ENCODE data around the gene RHEBL1.
A peak's percentile ranks its signal among the peaks of the same experiment; 100 is the strongest.

The RHEBL1 gene

GRCh38 chr12:49037111-49037946, 32.5 kb downstream of the RHEBL1 start:
- peaks cover 71 to 99% of the 10 kb centered on the region in 2 donors for H3K36me3 ChIP-seq (replicated peaks in 1 of 2; ENCODE audit: control insufficient read depth in 2 of 2, insufficient read depth in 2 of 2, low read length in 2 of 2)
- no peak overlapping the region for H3K18ac ChIP-seq (ENCODE audit: low read length)
- H2BK15ac ChIP-seq (ENCODE audit: low read length): no peak overlapping the region
- no peak overlapping the region for H2BK120ac ChIP-seq (ENCODE audit: low read depth, low read length)
- no peaks in the 10 kb centered on the region for H3K4me1 ChIP-seq (ENCODE audit: control insufficient read depth in 2 of 2, insufficient read depth in 1 of 2, low read depth in 1 of 2, low read length in 2 of 2)
- no peak overlapping the region for H3K4ac ChIP-seq (ENCODE audit: low read length)
- no peak overlapping the region for H3K23ac ChIP-seq (ENCODE audit: low read depth, low read length, poor library complexity)
- no peak overlapping the region for H3K27ac ChIP-seq (replicated peaks; ENCODE audit: low read length)
- no peak overlapping the region for H3K4me2 ChIP-seq (ENCODE audit: insufficient read depth, low read length, poor library complexity, severe bottlenecking)
- H2AK5ac ChIP-seq (ENCODE audit: low read depth, low read length): no peak overlapping the region
- H3K14ac ChIP-seq (ENCODE audit: low read length): peak overlapping the region; percentile 21
- no peak overlapping the region for H4K91ac ChIP-seq (ENCODE audit: low read depth, low read length, poor library complexity)
- DNase-seq (ENCODE audit: low spot score): no peak
- no CpG with 5 or more reads among the region's 9 CpGs for WGBS, 2 donors (ENCODE audit: extremely low coverage in 2 of 2, insufficient read length in 2 of 2, insufficient replicate concordance in 1 of 2)
- H2AFZ ChIP-seq (ENCODE audit: low read length): no peak overlapping the region
- no peaks in the 10 kb centered on the region for H3K9me3 ChIP-seq (replicated peaks in 1 of 2; ENCODE audit: control insufficient read depth in 2 of 2, insufficient read depth in 1 of 2, low read depth in 1 of 2, low read length in 2 of 2)
- H3K79me1 ChIP-seq (ENCODE audit: low read depth, low read length): peaks cover 18% of the 10 kb centered on the region
- H3K9ac ChIP-seq (ENCODE audit: low read depth, low read length, poor library complexity): peak overlapping the region; percentile 21
- H2BK5ac ChIP-seq (ENCODE audit: low read length): no peak overlapping the region
- no peak overlapping the region for H2BK12ac ChIP-seq (ENCODE audit: low read length)
- no peak overlapping the region for H3K4me3 ChIP-seq (ENCODE audit: low read length in 2 of 2)
- no peaks in the 10 kb centered on the region for H3K27me3 ChIP-seq (ENCODE audit: control insufficient read depth in 3 of 3, insufficient read depth in 3 of 3, low read depth in 1 of 3, low read length in 3 of 3)
- H4K8ac ChIP-seq (ENCODE audit: low read depth, low read length): peak overlapping the region; percentile 48

- Histone ChIP-seq H3K14ac (ENCODE audit: low read length) (no peak overlapping the region), H3K79me1 (ENCODE audit: low read depth, low read length) (peaks cover 18% of the 10 kb centered on the region), H4K8ac (ENCODE audit: low read depth, low read length) (no peak overlapping the region), H2BK15ac (ENCODE audit: low read length) (no peak overlapping the region), H2AK5ac (ENCODE audit: low read depth, low read length) (no peak overlapping the region), H3K36me3 (replicated peaks in 1 of 2; ENCODE audit: control insufficient read depth in 2 of 2, insufficient read depth in 2 of 2, low read length in 2 of 2) (peaks cover 74 to 99% of the 10 kb centered on the region in 2 donors), H2AFZ (ENCODE audit: low read length) (no peak overlapping the region), H3K23ac (ENCODE audit: low read depth, low read length, poor library complexity) (no peak overlapping the region), H3K4ac (ENCODE audit: low read length) (no peak overlapping the region), H3K27ac (replicated peaks; ENCODE audit: low read length) (no peak overlapping the region), H2BK120ac (ENCODE audit: low read depth, low read length) (no peak overlapping the region), H2BK5ac (ENCODE audit: low read length) (no peak overlapping the region), H3K9me3 (replicated peaks in 1 of 2; ENCODE audit: control insufficient read depth in 2 of 2, insufficient read depth in 1 of 2, low read depth in 1 of 2, low read length in 2 of 2) (no peaks in the 10 kb centered on the region), H3K4me2 (ENCODE audit: insufficient read depth, low read length, poor library complexity, severe bottlenecking) (no peak overlapping the region), H3K18ac (ENCODE audit: low read length) (no peak overlapping the region), H3K27me3 (ENCODE audit: control insufficient read depth in 3 of 3, insufficient read depth in 3 of 3, low read depth in 1 of 3, low read length in 3 of 3) (no peaks in the 10 kb centered on the region), H4K91ac (ENCODE audit: low read depth, low read length, poor library complexity) (no peak overlapping the region), H3K4me1 (ENCODE audit: control insufficient read depth in 2 of 2, insufficient read depth in 1 of 2, low read depth in 1 of 2, low read length in 2 of 2) (no peaks in the 10 kb centered on the region), H3K9ac (ENCODE audit: low read depth, low read length, poor library complexity) (no peak overlapping the region), H3K4me3 (ENCODE audit: low read length in 2 of 2) (no peak overlapping the region), H2BK12ac (ENCODE audit: low read length) (no peak overlapping the region)
- no peak for DNase-seq (ENCODE audit: low spot score)
- no CpG with 5 or more reads among the region's 4 CpGs for WGBS, 2 donors (ENCODE audit: extremely low coverage in 2 of 2, insufficient read length in 2 of 2, insufficient replicate concordance in 1 of 2)
Observed at GRCh38 chr12:49036029-49036428, 33.8 kb downstream of the RHEBL1 start.

DNA sequence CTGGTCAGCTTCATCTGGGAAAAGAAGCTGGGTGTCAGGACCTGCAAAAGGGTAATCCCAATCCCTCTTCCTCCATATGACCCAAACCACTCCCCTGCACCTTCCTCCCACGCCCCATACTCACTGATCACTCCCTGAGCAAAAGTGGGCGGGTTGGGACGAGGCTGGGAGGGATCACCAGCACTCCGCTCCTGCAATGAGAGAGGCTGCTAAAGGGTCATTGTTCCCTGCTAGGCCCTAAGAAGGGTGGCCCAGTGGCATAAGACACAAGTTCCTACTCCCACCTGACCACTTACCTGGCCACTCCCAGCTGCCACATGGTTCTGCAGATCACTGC, 35.5 kb downstream of the RHEBL1 start:
- H3K79me1 ChIP-seq (ENCODE audit: low read depth, low read length): peaks cover 17% of the 10 kb centered on the region
- H2BK12ac ChIP-seq (ENCODE audit: low read length): no peak overlapping the region
- no peak overlapping the region for H4K91ac ChIP-seq (ENCODE audit: low read depth, low read length, poor library complexity)
- H3K36me3 ChIP-seq (replicated peaks in 1 of 2; ENCODE audit: control insufficient read depth in 2 of 2, insufficient read depth in 2 of 2, low read length in 2 of 2): peaks cover 76 to 98% of the 10 kb centered on the region in 2 donors
- H3K27me3 ChIP-seq (ENCODE audit: control insufficient read depth in 3 of 3, insufficient read depth in 3 of 3, low read depth in 1 of 3, low read length in 3 of 3): no peaks in the 10 kb centered on the region
- no peak overlapping the region for H3K14ac ChIP-seq (ENCODE audit: low read length)
- H3K4me3 ChIP-seq (ENCODE audit: low read length in 2 of 2): no peak overlapping the region
- H3K9ac ChIP-seq (ENCODE audit: low read depth, low read length, poor library complexity): no peak overlapping the region
- no peak overlapping the region for H3K4me2 ChIP-seq (ENCODE audit: insufficient read depth, low read length, poor library complexity, severe bottlenecking)
- DNase-seq (ENCODE audit: low spot score): no peak
- H2AK5ac ChIP-seq (ENCODE audit: low read depth, low read length): no peak overlapping the region
- H3K9me3 ChIP-seq (replicated peaks in 1 of 2; ENCODE audit: control insufficient read depth in 2 of 2, insufficient read depth in 1 of 2, low read depth in 1 of 2, low read length in 2 of 2): no peaks in the 10 kb centered on the region
- H2AFZ ChIP-seq (ENCODE audit: low read length): no peak overlapping the region
- no peak overlapping the region for H2BK15ac ChIP-seq (ENCODE audit: low read length)
- no CpG with 5 or more reads among the region's 4 CpGs for WGBS, 2 donors (ENCODE audit: extremely low coverage in 2 of 2, insufficient read length in 2 of 2, insufficient replicate concordance in 1 of 2)
- H4K8ac ChIP-seq (ENCODE audit: low read depth, low read length): no peak overlapping the region
- no peak overlapping the region for H3K18ac ChIP-seq (ENCODE audit: low read length)
- no peak overlapping the region for H2BK120ac ChIP-seq (ENCODE audit: low read depth, low read length)
- peak overlapping the region; percentile 44 for H2BK5ac ChIP-seq (ENCODE audit: low read length)
- H3K4ac ChIP-seq (ENCODE audit: low read length): no peak overlapping the region
- no peaks in the 10 kb centered on the region for H3K4me1 ChIP-seq (ENCODE audit: control insufficient read depth in 2 of 2, insufficient read depth in 1 of 2, low read depth in 1 of 2, low read length in 2 of 2)
- no peak overlapping the region for H3K27ac ChIP-seq (replicated peaks; ENCODE audit: low read length)
- H3K23ac ChIP-seq (ENCODE audit: low read depth, low read length, poor library complexity): peak overlapping the region; percentile 20

DNA sequence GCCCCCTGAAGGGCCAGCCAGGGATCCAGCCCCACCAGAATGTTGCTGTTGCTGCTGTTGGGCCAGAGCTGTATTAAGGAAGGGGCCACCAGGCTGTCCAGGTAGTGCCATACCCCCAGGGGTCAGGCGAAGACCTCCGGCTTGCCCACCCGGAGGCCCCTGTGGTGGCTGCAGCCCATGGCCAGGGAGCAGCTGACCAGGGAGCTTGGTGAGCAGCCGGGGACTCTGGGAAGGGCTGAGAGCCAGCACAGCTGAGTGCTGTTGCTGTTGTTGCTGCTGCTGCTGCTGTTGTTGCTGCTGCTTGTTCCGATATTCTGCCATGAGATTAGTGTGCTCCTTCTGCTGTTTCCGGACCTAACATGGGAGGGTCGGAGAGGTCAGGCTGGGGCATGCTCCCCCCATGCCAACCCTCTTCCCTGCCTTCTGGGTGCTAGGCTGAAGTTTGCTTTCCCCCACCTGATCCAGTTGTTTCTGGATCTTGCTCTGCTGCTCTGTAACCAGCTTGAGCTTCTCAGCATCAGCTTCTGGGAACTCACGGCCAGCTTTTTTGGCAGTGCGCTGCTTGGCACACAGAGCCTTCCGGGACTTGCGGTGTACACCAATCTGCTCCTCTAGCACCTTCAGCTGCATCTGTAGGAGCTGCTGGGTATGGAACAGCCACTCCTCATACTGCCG, 36.0 kb downstream of the RHEBL1 start:
- Histone ChIP-seq H3K14ac (ENCODE audit: low read length) (no peak overlapping the region), H3K18ac (ENCODE audit: low read length) (no peak overlapping the region), H3K9ac (ENCODE audit: low read depth, low read length, poor library complexity) (no peak overlapping the region), H3K9me3 (replicated peaks in 1 of 2; ENCODE audit: control insufficient read depth in 2 of 2, insufficient read depth in 1 of 2, low read depth in 1 of 2, low read length in 2 of 2) (no peaks in the 10 kb centered on the region), H4K91ac (ENCODE audit: low read depth, low read length, poor library complexity) (no peak overlapping the region), H2AK5ac (ENCODE audit: low read depth, low read length) (no peak overlapping the region), H2BK5ac (ENCODE audit: low read length) (no peak overlapping the region), H4K8ac (ENCODE audit: low read depth, low read length) (no peak overlapping the region), H3K36me3 (replicated peaks in 1 of 2; ENCODE audit: control insufficient read depth in 2 of 2, insufficient read depth in 2 of 2, low read length in 2 of 2) (peaks cover 77 to 98% of the 10 kb centered on the region in 2 donors), H2BK120ac (ENCODE audit: low read depth, low read length) (no peak overlapping the region), H3K27ac (replicated peaks; ENCODE audit: low read length) (no peak overlapping the region), H3K27me3 (ENCODE audit: control insufficient read depth in 3 of 3, insufficient read depth in 3 of 3, low read depth in 1 of 3, low read length in 3 of 3) (no peaks in the 10 kb centered on the region), H3K4me2 (ENCODE audit: insufficient read depth, low read length, poor library complexity, severe bottlenecking) (no peak overlapping the region), H3K4me1 (ENCODE audit: control insufficient read depth in 2 of 2, insufficient read depth in 1 of 2, low read depth in 1 of 2, low read length in 2 of 2) (no peaks in the 10 kb centered on the region), H2BK12ac (ENCODE audit: low read length) (no peak overlapping the region), H3K79me1 (ENCODE audit: low read depth, low read length) (peaks cover 17% of the 10 kb centered on the region), H2AFZ (ENCODE audit: low read length) (no peak overlapping the region), H3K4ac (ENCODE audit: low read length) (no peak overlapping the region), H2BK15ac (ENCODE audit: low read length) (no peak overlapping the region), H3K23ac (ENCODE audit: low read depth, low read length, poor library complexity) (peak overlapping the region; percentile 20), H3K4me3 (ENCODE audit: low read length in 2 of 2) (no peak overlapping the region)
- WGBS, 2 donors (ENCODE audit: extremely low coverage in 2 of 2, insufficient read length in 2 of 2, insufficient replicate concordance in 1 of 2): no CpG with 5 or more reads among the region's 12 CpGs
- no peak for DNase-seq (ENCODE audit: low spot score)
